Measurements from ENCODE around the gene TMEM82. TPM values are rescaled to one million over a fixed set of nuclear protein-coding genes. Genes with fewer than 3 reads are reported as not detected.
"Not testable (repeated sequence)": the region's sequence is repeated elsewhere in the genome, so short reads cannot be mapped to it uniquely, and the experiment has no call there.

TMEM82 gene
- total RNA-seq = not detected

DNA sequence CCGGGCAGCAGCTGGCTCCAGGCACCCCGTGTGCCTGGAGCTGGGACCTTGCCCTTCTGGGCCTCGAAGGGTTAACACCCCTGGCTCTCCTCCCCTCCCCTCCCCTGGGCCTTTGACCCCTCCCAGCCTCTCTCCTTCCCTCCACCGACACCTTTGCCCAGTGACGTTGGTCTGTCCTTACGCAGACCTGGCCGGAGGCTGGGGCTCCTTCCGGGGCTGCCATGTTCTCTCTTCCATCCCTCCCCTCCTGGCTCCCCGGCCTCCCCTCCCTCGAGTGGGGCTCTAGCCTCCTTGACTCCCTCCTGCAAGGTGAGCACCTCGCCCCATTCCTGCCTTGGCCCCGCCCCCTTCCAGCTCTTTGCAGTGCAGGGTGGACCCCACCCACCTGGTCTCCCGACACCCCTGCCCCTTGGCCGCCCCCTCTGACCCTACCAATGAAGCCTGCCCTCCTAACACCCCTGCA, at the start of gene TMEM82:
Gene TMEM82 (plus strand): TSS at position 161 of the 463 bp plus-strand sequence. CDS start 61 bp downstream, at position 222.
- H3K4me1 ChIP-seq = peaks cover 3 to 33% of the 10 kb centered on the region in 2 donors
- no peaks in the 10 kb centered on the region for H3K27me3 ChIP-seq
- peaks cover 0 to 10% of the 10 kb centered on the region in 2 donors for H3K36me3 ChIP-seq
- no peak for DNase-seq (ENCODE audit: low spot score in 2 of 2)
- TF ChIP-seq, protein P1, sequence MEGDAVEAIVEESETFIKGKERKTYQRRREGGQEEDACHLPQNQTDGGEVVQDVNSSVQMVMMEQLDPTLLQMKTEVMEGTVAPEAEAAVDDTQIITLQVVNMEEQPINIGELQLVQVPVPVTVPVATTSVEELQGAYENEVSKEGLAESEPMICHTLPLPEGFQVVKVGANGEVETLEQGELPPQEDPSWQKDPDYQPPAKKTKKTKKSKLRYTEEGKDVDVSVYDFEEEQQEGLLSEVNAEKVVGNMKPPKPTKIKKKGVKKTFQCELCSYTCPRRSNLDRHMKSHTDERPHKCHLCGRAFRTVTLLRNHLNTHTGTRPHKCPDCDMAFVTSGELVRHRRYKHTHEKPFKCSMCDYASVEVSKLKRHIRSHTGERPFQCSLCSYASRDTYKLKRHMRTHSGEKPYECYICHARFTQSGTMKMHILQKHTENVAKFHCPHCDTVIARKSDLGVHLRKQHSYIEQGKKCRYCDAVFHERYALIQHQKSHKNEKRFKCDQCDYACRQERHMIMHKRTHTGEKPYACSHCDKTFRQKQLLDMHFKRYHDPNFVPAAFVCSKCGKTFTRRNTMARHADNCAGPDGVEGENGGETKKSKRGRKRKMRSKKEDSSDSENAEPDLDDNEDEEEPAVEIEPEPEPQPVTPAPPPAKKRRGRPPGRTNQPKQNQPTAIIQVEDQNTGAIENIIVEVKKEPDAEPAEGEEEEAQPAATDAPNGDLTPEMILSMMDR (IDR thresholded peaks at IDR 0.05) = no peak
- intact Hi-C loops (cut with DNase I) = no loop called here
- peak within 1 kb of the TSS; percentile 51 to 55 for H3K27ac ChIP-seq
- no peaks in the 10 kb centered on the region for H3K9me3 ChIP-seq
- H3K4me3 ChIP-seq = no peak within 1 kb of the TSS

DNA sequence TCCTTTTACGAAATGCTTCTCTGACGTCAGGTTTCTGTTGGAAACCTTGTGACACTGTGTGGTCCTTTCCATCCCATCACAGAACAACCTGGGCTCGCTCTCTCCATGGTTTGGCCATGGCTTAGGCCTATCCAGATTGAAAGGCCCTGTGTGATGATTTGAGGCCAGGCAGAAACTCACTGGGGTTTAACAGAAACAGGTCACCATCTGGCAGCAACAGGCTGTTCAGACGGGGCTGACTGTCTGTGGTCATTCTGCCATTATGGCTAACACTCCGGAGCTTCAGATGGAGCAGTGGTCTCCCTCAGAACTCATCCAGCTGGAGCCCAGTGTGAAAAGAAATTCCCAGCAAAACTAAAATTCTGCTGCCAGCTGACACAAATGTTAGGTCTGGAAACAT, 48.9 kb upstream of the TMEM82 start:
- Histone ChIP-seq H3K27me3 (no peaks in the 10 kb centered on the region), H3K4me3 (no peak overlapping the region), H3K9me3 (no peaks in the 10 kb centered on the region), H3K4me1 (peaks cover 0 to 35% of the 10 kb centered on the region in 2 donors), H3K27ac (peak overlapping the region; percentile 26 to 40), H3K36me3 (peaks cover 3 to 7% of the 10 kb centered on the region in 2 donors)
- DNase-seq (ENCODE audit: low spot score in 2 of 2) = no peak
- intact Hi-C loops (cut with DNase I) = no loop called here
- TF ChIP-seq, protein P1 (IDR thresholded peaks at IDR 0.05) = no peak

DNA sequence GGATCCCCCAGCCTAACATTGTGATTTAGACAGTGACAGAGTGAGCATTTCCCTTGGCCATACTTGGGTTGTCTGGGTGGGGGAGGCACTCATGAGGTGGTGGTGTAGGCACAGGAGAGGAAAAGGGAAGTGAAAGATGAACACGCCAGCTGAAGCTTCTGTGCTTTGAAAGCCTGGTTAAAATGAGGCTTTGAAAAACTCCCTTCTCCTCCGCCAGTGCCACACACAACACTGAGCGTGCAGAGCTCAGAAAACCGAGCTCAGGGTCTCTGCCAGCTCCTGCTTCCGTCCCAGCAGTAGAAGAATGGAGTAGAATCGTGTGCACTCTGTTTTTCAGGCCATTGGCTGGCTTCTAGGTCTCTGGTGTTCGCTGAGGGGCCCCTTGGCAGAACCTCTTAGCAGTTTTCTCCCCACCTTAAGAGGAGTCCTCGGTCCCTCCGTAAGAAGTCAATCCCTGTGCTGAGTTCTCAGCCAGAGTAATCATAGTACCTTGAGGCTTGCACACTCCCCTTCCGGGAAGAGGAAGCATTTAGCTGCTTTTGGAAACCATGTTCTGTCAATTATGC, 45.3 kb upstream of the TMEM82 start:
- intact Hi-C loops (cut with DNase I) = no loop called here
- Histone ChIP-seq H3K9me3 (no peaks in the 10 kb centered on the region), H3K27ac (peak overlapping the region; percentile 51 to 63), H3K4me3 (peak overlapping the region in 1 of 2 donors; percentile 31), H3K27me3 (no peaks in the 10 kb centered on the region), H3K4me1 (peaks cover 7 to 28% of the 10 kb centered on the region in 2 donors), H3K36me3 (peaks cover 3% of the 10 kb centered on the region in 2 donors)
- DNase-seq (ENCODE audit: low spot score in 2 of 2) = no peak
- TF ChIP-seq, protein P1 (IDR thresholded peaks at IDR 0.05) = no peak

DNA sequence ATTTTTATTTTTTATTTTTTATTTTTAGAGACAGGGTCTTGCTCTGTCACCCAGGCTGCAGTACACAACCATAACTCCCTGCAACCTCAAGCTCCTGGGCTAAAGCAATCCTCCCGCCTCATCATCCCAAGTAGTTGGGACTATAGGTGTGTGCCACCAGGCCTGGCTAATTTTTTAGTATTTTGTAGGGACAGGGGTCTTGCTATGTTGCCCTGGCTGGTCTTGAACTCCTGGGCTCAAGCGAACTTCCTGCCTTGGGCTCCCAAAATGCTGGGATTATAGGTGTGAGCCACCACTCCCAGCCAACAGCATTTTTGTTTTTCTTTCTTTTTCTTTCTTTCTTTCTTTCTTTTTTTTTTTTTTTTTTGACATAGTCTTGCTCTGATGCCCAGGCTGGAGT, 44.1 kb upstream of the TMEM82 start:
- DNase-seq (ENCODE audit: low spot score in 2 of 2) = no peak
- peaks cover 3% of the 10 kb centered on the region in 2 donors for H3K36me3 ChIP-seq
- no peaks in the 10 kb centered on the region for H3K27me3 ChIP-seq
- TF ChIP-seq, protein P1 (IDR thresholded peaks at IDR 0.05) = no peak
- peaks cover 7 to 27% of the 10 kb centered on the region in 2 donors for H3K4me1 ChIP-seq
- H3K4me3 ChIP-seq = no peak overlapping the region
- H3K9me3 ChIP-seq = no peaks in the 10 kb centered on the region
- intact Hi-C loops (cut with DNase I) = no loop called here
- peak overlapping the region in 1 of 2 donors; percentile 51 for H3K27ac ChIP-seq

DNA sequence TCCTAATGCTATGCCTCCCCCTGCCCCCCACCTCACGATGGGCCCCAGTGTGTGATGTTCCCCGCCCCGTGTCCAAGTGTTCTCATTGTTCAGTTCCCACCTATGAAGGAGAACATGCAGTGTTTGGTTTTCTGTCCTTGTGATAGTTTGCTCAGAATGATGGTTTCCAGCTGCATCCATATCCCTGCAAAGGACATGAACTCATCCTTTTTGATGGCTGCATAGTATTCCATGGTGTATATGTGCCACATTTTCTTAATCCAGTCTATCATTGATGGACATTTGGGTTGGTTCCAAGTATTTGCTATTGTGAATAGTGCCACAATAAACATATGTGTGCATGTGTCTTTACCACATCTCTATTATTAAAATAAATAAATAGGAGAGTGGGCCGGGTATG, 43.0 kb upstream of the TMEM82 start:
- H3K36me3 ChIP-seq; H3K4me3 ChIP-seq; DNase-seq (ENCODE audit: low spot score in 2 of 2); H3K27ac ChIP-seq; H3K27me3 ChIP-seq; intact Hi-C loops (cut with DNase I); H3K9me3 ChIP-seq: not testable (repeated sequence)
- H3K4me1 ChIP-seq = peaks cover 10 to 28% of the 10 kb centered on the region in 2 donors

DNA sequence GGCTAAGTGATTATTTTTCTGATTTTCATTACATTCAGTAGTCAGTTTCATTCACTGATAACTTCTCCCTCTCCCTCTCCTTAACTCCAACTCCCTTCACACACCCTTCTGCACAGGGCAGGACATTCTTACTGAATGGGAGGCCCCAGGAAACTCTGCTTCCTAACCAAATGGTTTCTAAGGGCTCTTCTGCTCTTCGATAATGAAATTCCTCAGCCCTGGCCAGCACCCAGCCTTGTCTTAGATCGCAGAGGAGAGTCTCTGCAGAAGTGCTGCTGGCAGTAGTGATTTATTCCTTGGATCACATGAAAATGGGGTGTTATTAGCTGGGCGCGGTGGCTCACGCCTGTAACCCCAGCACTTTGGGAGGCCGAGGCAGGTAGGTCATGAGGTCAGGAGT, 41.8 kb upstream of the TMEM82 start:
- intact Hi-C loops (cut with DNase I) = loop anchor here (5.0 kb wide), 1 partner anchor 47 kb away; no protein-coding TSS in a partner anchor

More for the DNA sequence above, 41.8 kb upstream of the TMEM82 start:
- Histone ChIP-seq H3K27ac (peak overlapping the region; percentile 20 to 84), H3K27me3 (no peaks in the 10 kb centered on the region), H3K4me1 (peaks cover 16 to 34% of the 10 kb centered on the region in 2 donors), H3K4me3 (no peak overlapping the region), H3K36me3 (peaks cover 3 to 4% of the 10 kb centered on the region in 2 donors), H3K9me3 (no peaks in the 10 kb centered on the region)
- TF ChIP-seq, protein P1 (IDR thresholded peaks at IDR 0.05) = no peak
- DNase-seq (ENCODE audit: low spot score in 2 of 2) = no peak

All from ascending aorta (tissue), 2 donors.